ENCODE measurements around the gene TMEM51. TPM values are rescaled to one million over a fixed set of nuclear protein-coding genes. Genes with fewer than 3 reads are reported as not detected.
A peak's percentile ranks its signal among the peaks of the same experiment; 100 is the strongest.

Gene TMEM51
- total and polyA plus RNA-seq, 2 donors: 3.4 to 9.7 TPM

DNA sequence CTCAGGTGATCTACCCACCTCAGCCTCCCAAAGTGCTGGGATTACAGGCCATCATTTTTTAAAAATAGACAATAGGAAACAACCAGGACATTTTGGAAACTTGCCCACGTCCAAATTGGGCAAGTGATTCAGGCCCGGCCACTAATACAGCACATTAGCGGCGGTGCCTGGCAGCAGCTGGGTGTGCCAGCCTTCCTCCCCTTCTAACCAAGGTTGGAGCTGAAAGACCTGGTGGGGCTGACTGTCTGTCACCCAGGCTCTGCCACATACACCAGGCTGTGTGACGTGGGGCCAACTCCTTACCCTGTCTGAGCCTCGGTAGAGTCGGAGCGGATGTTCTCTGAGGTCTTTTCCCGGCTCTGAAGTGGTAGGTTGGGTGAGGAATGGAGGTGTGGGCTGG, 29.6 kb upstream of the TMEM51 start:
- DNase-seq (ENCODE audit: low read depth in 6 of 9, low spot score in 9 of 9): no peak
- Histone ChIP-seq H3K4me3 (ENCODE audit: low read length in 2 of 2) (no peak overlapping the region), H3K27ac (ENCODE audit: low read depth in 1 of 2, low read length in 1 of 2) (no peak overlapping the region), H3K4me1 (ENCODE audit: control insufficient read depth in 2 of 2, insufficient read depth in 2 of 2, low read length in 2 of 2) (no peaks in the 10 kb centered on the region), H3K36me3 (ENCODE audit: control insufficient read depth in 2 of 2, insufficient read depth in 2 of 2, low read length in 1 of 2) (no peaks in the 10 kb centered on the region), H3K9me3 (ENCODE audit: control insufficient read depth in 2 of 2, insufficient read depth in 1 of 2, low read length in 1 of 2) (no peaks in the 10 kb centered on the region), H3K27me3 (ENCODE audit: control insufficient read depth in 2 of 2, insufficient read depth in 1 of 2, low read length in 1 of 2) (no peaks in the 10 kb centered on the region)
- WGBS: 96% methylated on average over 9 of the region's 9 CpGs

- no peaks in the 10 kb centered on the region for H3K27me3 ChIP-seq (ENCODE audit: control insufficient read depth in 2 of 2, insufficient read depth in 1 of 2, low read length in 1 of 2)
- no peaks in the 10 kb centered on the region for H3K9me3 ChIP-seq (ENCODE audit: control insufficient read depth in 2 of 2, insufficient read depth in 1 of 2, low read length in 1 of 2)
- H3K36me3 ChIP-seq (ENCODE audit: control insufficient read depth in 2 of 2, insufficient read depth in 2 of 2, low read length in 1 of 2): no peaks in the 10 kb centered on the region
- no peaks in the 10 kb centered on the region for H3K4me1 ChIP-seq (ENCODE audit: control insufficient read depth in 2 of 2, insufficient read depth in 2 of 2, low read length in 2 of 2)
- no peak overlapping the region for H3K4me3 ChIP-seq (ENCODE audit: low read length in 2 of 2)
- no peak overlapping the region for H3K27ac ChIP-seq (ENCODE audit: low read depth in 1 of 2, low read length in 1 of 2)
- no peak for DNase-seq (ENCODE audit: low read depth in 6 of 9, low spot score in 9 of 9)
- 94% methylated on average over 25 of the region's 25 CpGs for WGBS
Measured at GRCh38 chr1:15124362-15125100, 29.0 kb upstream of the TMEM51 start.

DNA sequence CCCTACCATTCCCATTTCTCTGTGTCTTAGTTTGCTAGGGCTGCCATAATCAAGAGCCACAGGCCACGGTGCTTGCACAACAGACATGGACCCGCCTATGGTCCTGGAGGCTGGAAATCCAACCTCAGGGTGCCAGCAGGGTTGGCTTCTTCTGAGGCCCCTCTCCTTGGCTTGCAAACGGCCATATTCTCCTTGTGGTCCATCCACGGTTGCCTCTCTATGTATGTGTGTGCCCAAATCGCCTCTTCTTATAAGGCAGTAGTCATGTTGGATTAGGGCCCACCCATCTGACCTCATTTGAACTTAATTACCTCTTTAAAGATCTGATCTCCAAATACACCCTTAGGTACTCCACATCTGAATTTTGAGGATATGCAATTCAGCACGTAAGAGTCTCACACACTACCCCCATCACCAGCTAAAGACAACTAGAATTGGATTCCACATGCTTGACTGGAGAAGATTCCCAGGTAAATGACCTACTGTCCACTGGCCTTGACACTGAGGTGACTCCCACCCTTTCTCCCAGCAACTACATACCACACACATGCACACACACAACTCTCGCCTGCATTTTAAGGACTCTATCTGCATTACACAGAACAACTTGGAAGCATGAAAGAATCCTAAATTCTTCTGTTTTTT, 28.3 kb upstream of the TMEM51 start:
- DNase-seq (ENCODE audit: low read depth in 6 of 9, low spot score in 9 of 9): no peak
- no peaks in the 10 kb centered on the region for H3K4me1 ChIP-seq (ENCODE audit: control insufficient read depth in 2 of 2, insufficient read depth in 2 of 2, low read length in 2 of 2)
- H3K9me3 ChIP-seq (ENCODE audit: control insufficient read depth in 2 of 2, insufficient read depth in 1 of 2, low read length in 1 of 2): no peaks in the 10 kb centered on the region
- no peaks in the 10 kb centered on the region for H3K27me3 ChIP-seq (ENCODE audit: control insufficient read depth in 2 of 2, insufficient read depth in 1 of 2, low read length in 1 of 2)
- WGBS: 95% methylated on average over 7 of the region's 7 CpGs
- H3K36me3 ChIP-seq (ENCODE audit: control insufficient read depth in 2 of 2, insufficient read depth in 2 of 2, low read length in 1 of 2): no peaks in the 10 kb centered on the region
- no peak overlapping the region for H3K4me3 ChIP-seq (ENCODE audit: low read length in 2 of 2)
- H3K27ac ChIP-seq (ENCODE audit: low read depth in 1 of 2, low read length in 1 of 2): no peak overlapping the region

GRCh38 chr1:15128077-15128476, 25.5 kb upstream of the TMEM51 start:
- no peaks in the 10 kb centered on the region for H3K9me3 ChIP-seq (ENCODE audit: control insufficient read depth in 2 of 2, insufficient read depth in 1 of 2, low read length in 1 of 2)
- no peak for DNase-seq (ENCODE audit: low read depth in 6 of 9, low spot score in 9 of 9)
- H3K36me3 ChIP-seq (ENCODE audit: control insufficient read depth in 2 of 2, insufficient read depth in 2 of 2, low read length in 1 of 2): no peaks in the 10 kb centered on the region
- 90% methylated on average over 6 of the region's 6 CpGs for WGBS
- no peak overlapping the region for H3K27ac ChIP-seq (ENCODE audit: low read depth in 1 of 2, low read length in 1 of 2)
- H3K4me1 ChIP-seq (ENCODE audit: control insufficient read depth in 2 of 2, insufficient read depth in 2 of 2, low read length in 2 of 2): no peaks in the 10 kb centered on the region
- no peaks in the 10 kb centered on the region for H3K27me3 ChIP-seq (ENCODE audit: control insufficient read depth in 2 of 2, insufficient read depth in 1 of 2, low read length in 1 of 2)
- no peak overlapping the region for H3K4me3 ChIP-seq (ENCODE audit: low read length in 2 of 2)

DNA sequence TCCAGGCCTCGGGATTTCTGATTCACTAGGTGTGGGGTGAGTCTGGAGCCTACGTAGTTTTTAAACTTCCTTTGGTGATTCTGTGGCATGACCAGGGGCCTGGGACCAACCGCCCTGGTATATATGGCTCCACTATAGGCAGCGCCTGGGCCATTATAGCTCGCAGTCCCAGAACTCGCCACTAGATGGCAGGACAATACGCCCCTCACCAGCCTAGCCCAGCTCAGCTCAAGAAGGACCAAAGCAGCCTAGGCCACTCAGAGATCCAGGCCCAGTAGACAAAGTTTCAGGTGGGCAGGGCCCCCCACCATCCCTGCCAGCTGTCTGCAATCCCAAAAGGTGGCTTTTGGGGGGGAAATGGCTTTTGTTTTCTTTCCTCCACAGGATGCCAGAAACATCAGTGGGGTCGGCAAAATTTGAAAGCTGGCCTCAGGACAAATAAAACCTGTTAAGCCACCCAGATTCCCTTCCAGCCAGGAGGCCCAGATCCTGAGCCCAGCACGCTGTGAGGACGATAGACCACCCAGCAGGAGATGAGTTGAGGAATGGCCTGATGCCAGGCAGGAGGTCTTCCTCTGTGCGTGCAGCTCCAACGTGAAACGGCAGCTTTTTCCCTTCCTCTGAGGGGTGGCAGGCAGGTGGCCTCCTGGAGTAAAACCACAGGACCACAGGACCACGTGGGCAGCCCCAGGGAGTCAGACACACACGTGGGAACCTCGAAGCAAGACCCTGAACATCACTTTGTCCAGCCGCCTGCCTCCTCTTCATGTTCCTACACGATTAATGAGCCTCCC, 24.8 kb upstream of the TMEM51 start:
- WGBS: 21% methylated on average over 18 of the region's 18 CpGs
- H3K27ac ChIP-seq (ENCODE audit: low read depth in 1 of 2, low read length in 1 of 2): no peak overlapping the region
- H3K4me1 ChIP-seq (ENCODE audit: control insufficient read depth in 2 of 2, insufficient read depth in 2 of 2, low read length in 2 of 2): no peaks in the 10 kb centered on the region
- H3K27me3 ChIP-seq (ENCODE audit: control insufficient read depth in 2 of 2, insufficient read depth in 1 of 2, low read length in 1 of 2): no peaks in the 10 kb centered on the region
- no peak overlapping the region for H3K4me3 ChIP-seq (ENCODE audit: low read length in 2 of 2)
- peak in 8 of 9 donors; percentile 35 to 79 (median 52) for DNase-seq (ENCODE audit: low read depth in 6 of 9, low spot score in 9 of 9)
- H3K36me3 ChIP-seq (ENCODE audit: control insufficient read depth in 2 of 2, insufficient read depth in 2 of 2, low read length in 1 of 2): no peaks in the 10 kb centered on the region
- no peaks in the 10 kb centered on the region for H3K9me3 ChIP-seq (ENCODE audit: control insufficient read depth in 2 of 2, insufficient read depth in 1 of 2, low read length in 1 of 2)

DNA sequence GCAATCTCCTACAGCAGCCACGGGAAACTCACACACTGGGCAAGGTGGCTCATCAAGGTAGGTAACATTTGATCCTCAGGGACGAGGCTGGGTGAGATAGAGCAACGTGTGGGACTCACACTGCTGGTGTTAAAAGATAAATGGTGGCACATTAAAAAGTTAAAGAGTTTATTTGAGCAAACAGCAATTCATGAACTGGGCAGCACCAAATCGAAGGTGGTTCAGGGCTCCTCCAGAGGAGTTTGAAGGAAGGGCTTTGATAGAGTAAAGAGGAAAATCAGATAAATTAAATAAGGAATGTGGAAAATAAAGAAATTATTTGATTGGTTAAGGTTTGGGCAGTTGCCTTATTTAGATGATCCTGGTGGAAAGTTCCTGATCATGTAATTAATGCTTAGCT, 23.6 kb upstream of the TMEM51 start:
- Histone ChIP-seq H3K9me3 (ENCODE audit: control insufficient read depth in 2 of 2, insufficient read depth in 1 of 2, low read length in 1 of 2) (no peaks in the 10 kb centered on the region), H3K36me3 (ENCODE audit: control insufficient read depth in 2 of 2, insufficient read depth in 2 of 2, low read length in 1 of 2) (no peaks in the 10 kb centered on the region), H3K27ac (ENCODE audit: low read depth in 1 of 2, low read length in 1 of 2) (no peak overlapping the region), H3K4me1 (ENCODE audit: control insufficient read depth in 2 of 2, insufficient read depth in 2 of 2, low read length in 2 of 2) (no peaks in the 10 kb centered on the region), H3K27me3 (ENCODE audit: control insufficient read depth in 2 of 2, insufficient read depth in 1 of 2, low read length in 1 of 2) (no peaks in the 10 kb centered on the region), H3K4me3 (ENCODE audit: low read length in 2 of 2) (no peak overlapping the region)
- no peak for DNase-seq (ENCODE audit: low read depth in 6 of 9, low spot score in 9 of 9)
- WGBS: 83% methylated on average over 4 of the region's 4 CpGs

- DNase-seq (ENCODE audit: low read depth in 6 of 9, low spot score in 9 of 9): no peak
- Histone ChIP-seq H3K27ac (ENCODE audit: low read depth in 1 of 2, low read length in 1 of 2) (no peak overlapping the region), H3K36me3 (ENCODE audit: control insufficient read depth in 2 of 2, insufficient read depth in 2 of 2, low read length in 1 of 2) (no peaks in the 10 kb centered on the region), H3K9me3 (ENCODE audit: control insufficient read depth in 2 of 2, insufficient read depth in 1 of 2, low read length in 1 of 2) (no peaks in the 10 kb centered on the region), H3K4me3 (ENCODE audit: low read length in 2 of 2) (no peak overlapping the region), H3K4me1 (ENCODE audit: control insufficient read depth in 2 of 2, insufficient read depth in 2 of 2, low read length in 2 of 2) (no peaks in the 10 kb centered on the region), H3K27me3 (ENCODE audit: control insufficient read depth in 2 of 2, insufficient read depth in 1 of 2, low read length in 1 of 2) (no peaks in the 10 kb centered on the region)
- 96% methylated on average over 3 of the region's 3 CpGs for WGBS
Measured at GRCh38 chr1:15130607-15131006, 22.9 kb upstream of the TMEM51 start.

DNA sequence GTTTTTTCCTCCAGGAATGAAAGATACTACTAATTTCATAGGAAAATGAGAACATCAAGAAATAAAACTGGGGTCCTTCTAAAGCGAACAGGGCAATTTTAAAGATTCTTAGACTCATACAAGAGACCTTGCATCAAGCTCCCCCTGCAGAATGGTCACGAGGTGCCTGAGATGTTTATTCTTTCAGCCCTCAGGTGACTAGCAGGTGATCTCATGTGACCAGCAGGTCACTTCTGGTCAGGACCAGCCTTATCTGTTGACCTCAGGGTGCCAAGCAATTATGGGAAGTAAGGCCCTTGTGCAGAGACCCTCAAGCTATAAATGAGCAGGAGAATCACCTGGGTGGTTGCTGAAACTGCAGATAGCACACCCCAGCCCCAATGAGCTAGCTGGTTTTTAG, 20.6 kb upstream of the TMEM51 start:
- no peaks in the 10 kb centered on the region for H3K4me1 ChIP-seq (ENCODE audit: control insufficient read depth in 2 of 2, insufficient read depth in 2 of 2, low read length in 2 of 2)
- WGBS: 96% methylated on average over 2 of the region's 2 CpGs
- H3K9me3 ChIP-seq (ENCODE audit: control insufficient read depth in 2 of 2, insufficient read depth in 1 of 2, low read length in 1 of 2): no peaks in the 10 kb centered on the region
- no peaks in the 10 kb centered on the region for H3K36me3 ChIP-seq (ENCODE audit: control insufficient read depth in 2 of 2, insufficient read depth in 2 of 2, low read length in 1 of 2)
- no peak overlapping the region for H3K4me3 ChIP-seq (ENCODE audit: low read length in 2 of 2)
- DNase-seq (ENCODE audit: low read depth in 6 of 9, low spot score in 9 of 9): no peak
- H3K27me3 ChIP-seq (ENCODE audit: control insufficient read depth in 2 of 2, insufficient read depth in 1 of 2, low read length in 1 of 2): peaks cover 0 to 3% of the 10 kb centered on the region in 2 donors
- H3K27ac ChIP-seq (ENCODE audit: low read depth in 1 of 2, low read length in 1 of 2): no peak overlapping the region

DNA sequence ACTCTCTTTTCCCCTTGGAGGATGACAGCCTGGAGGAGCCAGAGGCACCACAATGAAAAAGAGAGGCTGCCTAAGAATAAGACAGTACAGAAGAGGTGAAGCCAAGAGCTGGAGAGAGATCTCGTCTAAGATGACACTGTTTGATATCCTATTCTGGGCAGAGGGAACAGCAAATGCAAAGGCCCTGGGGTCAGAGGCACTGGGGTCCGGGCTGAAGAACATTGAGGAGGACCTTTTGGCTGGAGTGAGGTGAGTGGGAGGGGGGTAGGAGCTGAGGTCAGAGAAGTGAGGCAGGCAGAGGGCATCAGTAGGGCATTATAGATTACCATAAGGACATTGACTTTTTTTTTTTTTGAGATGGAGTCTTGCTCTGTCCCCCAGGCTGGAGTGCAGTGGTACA, 19.3 kb upstream of the TMEM51 start:
- WGBS: 73% methylated on average over 2 of the region's 2 CpGs
- Histone ChIP-seq H3K36me3 (ENCODE audit: control insufficient read depth in 2 of 2, insufficient read depth in 2 of 2, low read length in 1 of 2) (no peaks in the 10 kb centered on the region), H3K27me3 (ENCODE audit: control insufficient read depth in 2 of 2, insufficient read depth in 1 of 2, low read length in 1 of 2) (peaks cover 0 to 3% of the 10 kb centered on the region in 2 donors), H3K9me3 (ENCODE audit: control insufficient read depth in 2 of 2, insufficient read depth in 1 of 2, low read length in 1 of 2) (no peaks in the 10 kb centered on the region), H3K4me1 (ENCODE audit: control insufficient read depth in 2 of 2, insufficient read depth in 2 of 2, low read length in 2 of 2) (no peaks in the 10 kb centered on the region), H3K27ac (ENCODE audit: low read depth in 1 of 2, low read length in 1 of 2) (no peak overlapping the region), H3K4me3 (ENCODE audit: low read length in 2 of 2) (no peak overlapping the region)
- DNase-seq (ENCODE audit: low read depth in 6 of 9, low spot score in 9 of 9): no peak

Measured in thymus (tissue), 11 donors.